ENCODE results near the gene SLC19A1.
"Not testable (repeated sequence)": the region's sequence is repeated elsewhere in the genome, so short reads cannot be mapped to it uniquely, and the experiment has no call there.

The SLC19A1 gene

GRCh38 chr21:45531393-45532215 is 10.6 kb downstream of the SLC19A1 start:
- DNase-seq, result no peak

GRCh38 chr21:45531114-45531392 is 11.2 kb downstream of the SLC19A1 start:
- DNase-seq, result not testable (repeated sequence)

- no peak for DNase-seq
Measured at GRCh38 chr21:45530423-45531113, 11.7 kb downstream of the SLC19A1 start.

- DNase-seq, result no peak
Measured at GRCh38 chr21:45529785-45530422, 12.3 kb downstream of the SLC19A1 start.

GRCh38 chr21:45528981-45529784 is 13.1 kb downstream of the SLC19A1 start:
- no peak for DNase-seq

GRCh38 chr21:45528028-45528705 is 14.1 kb downstream of the SLC19A1 start:
- DNase-seq, result no peak

GRCh38 chr21:45527151-45527999 is 14.9 kb downstream of the SLC19A1 start:
- not testable (repeated sequence) for DNase-seq

- no peak for DNase-seq
Measured at GRCh38 chr21:45525910-45526306, 16.3 kb downstream of the SLC19A1 start.

- no peak for DNase-seq
Measured at GRCh38 chr21:45525153-45525909, 16.9 kb downstream of the SLC19A1 start.

GRCh38 chr21:45524756-45525152 is 17.5 kb downstream of the SLC19A1 start:
- DNase-seq, result no peak

GRCh38 chr21:45523411-45524101 is 18.7 kb downstream of the SLC19A1 start:
- DNase-seq, result no peak

GRCh38 chr21:45522986-45523385 is 19.3 kb downstream of the SLC19A1 start:
- no peak for DNase-seq

GRCh38 chr21:45522381-45522780 is 19.9 kb downstream of the SLC19A1 start:
- DNase-seq, result no peak

- no peak for DNase-seq
Measured at GRCh38 chr21:45521241-45521640, 21.0 kb downstream of the SLC19A1 start.

- DNase-seq, result no peak
Measured at GRCh38 chr21:45519182-45519581, 23.1 kb downstream of the SLC19A1 start.

GRCh38 chr21:45518742-45519141 is 23.5 kb downstream of the SLC19A1 start:
- DNase-seq, result no peak

- DNase-seq, result no peak
Measured at GRCh38 chr21:45517249-45518065, 24.8 kb downstream of the SLC19A1 start.

- DNase-seq, result no peak
Measured at GRCh38 chr21:45516671-45517151, 25.5 kb downstream of the SLC19A1 start.

GRCh38 chr21:45516071-45516670 is 26.1 kb downstream of the SLC19A1 start:
- DNase-seq, result no peak

Data from NCI-H2107 (cell line).